GM13977 (cell line): ENCODE measurements around the gene BORCS8.

ENCODE experiments used
- DNase-seq: peaks from one replicate; pipeline ENCODE4 v3.0.0; 2012; ENCODE audit warnings: low spot score
- in situ Hi-C: fragments of 300-500 bp; cut with MboI; formaldehyde crosslinking; loops from one replicate; pipeline ENCODE4 v1.12.0; 2022; ENCODE audit warnings: low sequenced_read_pairs, low pct_unique_long_range_greater_than_20kb, mixed read lengths, inconsistent platforms; ENCODE audit not compliant: unreplicated experiment
- TF ChIP-seq, protein P1 (sequence below): IDR thresholded peaks from 2 replicates; pipeline ENCODE4 v1.5.1; 2012; ENCODE audit warnings: mild to moderate bottlenecking, control low read depth; ENCODE audit not compliant: insufficient read depth; ENCODE audit errors: extremely low read depth, missing control alignments

BORCS8 gene

GRCh38 chr19:19170873-19171672, 20.9 kb downstream of the BORCS8 start:
- in situ Hi-C loops, result loop anchor here (25.0 kb wide), 1 partner anchor 316 kb away; no protein-coding TSS in a partner anchor
- no peak for DNase-seq
- TF ChIP-seq, protein P1, sequence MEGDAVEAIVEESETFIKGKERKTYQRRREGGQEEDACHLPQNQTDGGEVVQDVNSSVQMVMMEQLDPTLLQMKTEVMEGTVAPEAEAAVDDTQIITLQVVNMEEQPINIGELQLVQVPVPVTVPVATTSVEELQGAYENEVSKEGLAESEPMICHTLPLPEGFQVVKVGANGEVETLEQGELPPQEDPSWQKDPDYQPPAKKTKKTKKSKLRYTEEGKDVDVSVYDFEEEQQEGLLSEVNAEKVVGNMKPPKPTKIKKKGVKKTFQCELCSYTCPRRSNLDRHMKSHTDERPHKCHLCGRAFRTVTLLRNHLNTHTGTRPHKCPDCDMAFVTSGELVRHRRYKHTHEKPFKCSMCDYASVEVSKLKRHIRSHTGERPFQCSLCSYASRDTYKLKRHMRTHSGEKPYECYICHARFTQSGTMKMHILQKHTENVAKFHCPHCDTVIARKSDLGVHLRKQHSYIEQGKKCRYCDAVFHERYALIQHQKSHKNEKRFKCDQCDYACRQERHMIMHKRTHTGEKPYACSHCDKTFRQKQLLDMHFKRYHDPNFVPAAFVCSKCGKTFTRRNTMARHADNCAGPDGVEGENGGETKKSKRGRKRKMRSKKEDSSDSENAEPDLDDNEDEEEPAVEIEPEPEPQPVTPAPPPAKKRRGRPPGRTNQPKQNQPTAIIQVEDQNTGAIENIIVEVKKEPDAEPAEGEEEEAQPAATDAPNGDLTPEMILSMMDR, result no peak

DNA sequence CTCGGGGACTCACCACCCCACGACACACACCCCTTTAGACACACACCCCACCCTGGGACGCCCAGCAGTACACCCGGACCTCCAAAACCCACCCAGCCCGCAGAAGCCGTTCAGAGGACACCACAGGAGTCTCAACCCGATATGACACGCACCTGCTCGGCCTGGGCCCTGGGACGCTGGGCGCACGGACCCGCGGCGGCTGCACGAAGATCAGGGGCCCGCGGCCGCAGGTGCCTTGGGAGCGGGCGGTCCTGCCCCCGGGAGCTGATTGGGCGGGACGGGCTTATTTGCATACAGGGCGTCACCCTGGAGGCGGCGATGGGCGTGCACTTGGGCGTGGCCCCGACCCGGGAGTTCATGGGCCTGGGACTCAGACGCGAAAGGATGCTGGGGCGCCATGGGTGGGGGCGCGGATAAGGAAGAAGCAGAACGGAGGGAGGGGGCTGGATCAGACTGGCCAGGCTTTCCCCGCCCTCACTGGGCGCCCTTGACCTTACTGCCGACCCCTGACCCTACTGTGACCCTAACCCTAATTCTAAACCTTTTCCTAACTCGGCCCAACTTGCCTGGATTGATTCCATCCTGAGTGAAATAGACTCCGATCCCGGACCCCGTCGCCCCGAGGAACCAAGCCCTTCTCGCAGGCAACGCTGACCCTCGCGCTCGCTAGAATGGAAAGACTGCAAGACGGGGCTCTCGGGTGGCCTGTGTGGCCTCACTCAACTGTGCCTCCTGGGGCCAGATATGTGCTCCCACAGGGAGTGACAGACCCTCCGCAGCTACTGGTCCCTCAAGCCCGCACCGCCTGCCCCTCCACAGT, 21.7 kb downstream of the BORCS8 start, which contains the start of gene MEF2B:
Gene MEF2B, minus strand, starts transcription at position 211 of the 820 bp plus-strand sequence. CDS start 19,528 bp downstream, outside the sequence.
- TF ChIP-seq, protein P1, result no peak
- peak; percentile 96 for DNase-seq
- in situ Hi-C loops, result loop anchor here (25.0 kb wide), 1 partner anchor 317 kb away; no protein-coding TSS in a partner anchor

GRCh38 chr19:19169236-19170052, 22.5 kb downstream of the BORCS8 start:
- in situ Hi-C loops, result loop anchor here (25.0 kb wide), 1 partner anchor 318 kb away; no protein-coding TSS in a partner anchor
- DNase-seq, result no peak
- TF ChIP-seq, protein P1, result no peak

DNA sequence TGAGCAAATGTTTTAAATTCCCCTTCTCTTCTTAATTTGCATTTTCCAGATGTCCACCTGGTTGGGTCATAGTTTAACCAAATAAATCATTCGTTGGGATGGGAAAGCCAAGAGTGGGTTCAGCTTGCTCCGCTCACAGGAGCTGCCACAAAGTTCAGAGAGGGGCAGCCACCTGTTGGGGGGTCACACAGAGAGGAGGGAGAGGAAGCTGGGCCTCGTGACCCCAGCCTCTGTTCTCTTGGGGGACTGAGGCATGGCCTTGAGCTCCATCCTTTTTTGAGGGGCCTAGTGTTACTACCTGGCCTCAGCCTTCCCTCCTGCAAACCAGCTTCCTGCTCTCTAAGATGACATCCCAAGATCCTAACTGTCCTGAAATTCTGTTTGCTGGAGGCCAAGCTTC, 24.3 kb downstream of the BORCS8 start:
- TF ChIP-seq, protein P1, result no peak
- in situ Hi-C loops, result loop anchor here (25.0 kb wide), 1 partner anchor 320 kb away; no protein-coding TSS in a partner anchor
- DNase-seq, result no peak

GRCh38 chr19:19165396-19165795, 26.6 kb downstream of the BORCS8 start:
- in situ Hi-C loops, result loop anchor here (25.0 kb wide), 1 partner anchor 322 kb away; no protein-coding TSS in a partner anchor
- TF ChIP-seq, protein P1, result no peak
- DNase-seq, result no peak

DNA sequence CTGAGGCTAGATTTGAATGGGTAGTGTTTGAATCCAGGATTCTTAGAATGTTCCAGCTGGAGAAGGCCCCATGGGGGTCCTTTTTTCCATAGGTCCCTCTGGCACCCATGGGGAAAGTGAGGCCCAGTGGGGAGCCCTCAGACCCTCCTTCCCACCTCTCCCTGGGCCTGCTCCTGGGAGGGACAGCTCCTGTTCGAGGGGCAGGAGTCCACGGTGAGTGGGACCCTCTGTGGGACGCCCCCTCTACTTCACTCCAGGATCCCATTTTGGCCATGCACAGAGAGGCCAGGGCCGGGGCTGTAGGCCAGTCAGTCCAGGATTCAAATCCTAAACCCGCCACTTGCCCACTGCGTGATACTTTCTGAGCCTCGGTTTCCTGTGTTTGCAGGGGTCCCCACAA, 29.5 kb downstream of the BORCS8 start:
- TF ChIP-seq, protein P1, result no peak
- in situ Hi-C loops, result loop anchor here (25.0 kb wide), 1 partner anchor 325 kb away; no protein-coding TSS in a partner anchor
- DNase-seq, result no peak
